EH (cell line): ENCODE data around the gene TPP1.
A peak's percentile ranks its signal among the peaks of the same experiment; 100 is the strongest.

Experiments used
- DNase-seq: peaks from one replicate; pipeline ENCODE4 v3.0.0-alpha.2; 2015; ENCODE audit warnings: low read depth

The TPP1 gene

GRCh38 chr11:6646918-6647679, 27.9 kb upstream of the TPP1 start:
- DNase-seq = peak; percentile 84

GRCh38 chr11:6646576-6646917, 27.3 kb upstream of the TPP1 start:
- DNase-seq = peak; percentile 76

GRCh38 chr11:6646071-6646470, 26.8 kb upstream of the TPP1 start:
- DNase-seq = peak; percentile 84

DNA sequence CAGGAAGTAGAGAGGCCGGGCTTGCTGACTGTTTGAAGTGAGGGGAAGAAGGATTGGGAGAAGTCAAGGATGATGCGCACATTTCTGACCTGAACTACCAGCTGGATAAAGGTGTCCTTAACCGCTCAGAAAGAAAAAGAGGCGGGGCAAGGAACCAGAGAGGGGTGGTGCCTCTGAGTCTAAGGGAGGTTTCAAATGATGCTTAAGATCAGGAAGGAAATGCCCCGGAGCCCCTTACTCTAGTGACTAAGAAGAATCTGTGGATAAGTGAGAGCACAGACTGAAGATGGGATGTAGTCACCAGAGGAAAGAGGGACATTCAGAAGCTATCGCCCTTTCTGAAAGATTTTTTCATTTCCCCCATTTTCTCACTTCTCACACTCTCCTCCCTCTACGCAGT, 23.7 kb upstream of the TPP1 start:
- no peak for DNase-seq

- DNase-seq = no peak
These were observed 21.9 kb upstream of the TPP1 start for GRCh38 chr11:6640985-6641701.

- no peak for DNase-seq
These were observed 21.1 kb upstream of the TPP1 start for GRCh38 chr11:6640036-6640984.

DNA sequence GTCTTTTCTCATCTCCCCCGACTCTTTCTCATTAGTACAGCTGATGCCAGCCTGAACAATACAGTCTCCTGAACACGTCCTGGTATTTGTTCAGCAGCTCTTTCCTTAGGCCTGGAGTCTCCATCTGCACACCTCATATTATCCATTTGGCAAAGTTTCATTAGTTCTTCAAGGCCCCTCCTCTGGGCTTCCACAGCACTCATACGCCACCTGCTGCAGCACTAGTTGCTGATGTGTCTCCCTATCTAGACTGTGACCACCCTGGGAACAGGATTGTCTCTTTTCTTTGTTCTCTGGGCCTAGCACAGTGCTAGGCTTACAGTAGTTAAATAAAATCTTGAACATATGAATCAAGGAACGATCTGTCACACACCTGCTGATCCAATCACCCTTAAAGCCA, 19.2 kb upstream of the TPP1 start:
- peak; percentile 6 for DNase-seq

DNA sequence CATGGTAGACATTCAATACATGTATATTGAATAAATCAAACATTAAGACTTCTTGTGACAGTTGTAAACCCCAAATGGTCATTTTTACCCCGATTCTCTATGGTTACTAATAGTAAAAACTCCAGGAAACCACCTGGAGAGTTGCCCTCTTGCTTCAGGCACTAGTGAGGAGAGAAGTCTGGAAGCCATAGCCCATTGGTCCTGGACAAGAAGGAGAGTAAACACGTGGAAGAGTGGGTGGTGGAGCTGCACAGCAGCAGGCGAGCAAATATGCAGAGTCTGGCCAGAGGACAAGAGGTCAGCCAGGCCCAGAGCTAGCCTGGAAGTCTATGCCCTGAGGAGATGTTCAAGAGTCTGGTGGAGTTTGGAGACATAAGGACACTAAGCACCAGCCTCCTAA, 18.6 kb upstream of the TPP1 start:
- peak; percentile 93 for DNase-seq

DNA sequence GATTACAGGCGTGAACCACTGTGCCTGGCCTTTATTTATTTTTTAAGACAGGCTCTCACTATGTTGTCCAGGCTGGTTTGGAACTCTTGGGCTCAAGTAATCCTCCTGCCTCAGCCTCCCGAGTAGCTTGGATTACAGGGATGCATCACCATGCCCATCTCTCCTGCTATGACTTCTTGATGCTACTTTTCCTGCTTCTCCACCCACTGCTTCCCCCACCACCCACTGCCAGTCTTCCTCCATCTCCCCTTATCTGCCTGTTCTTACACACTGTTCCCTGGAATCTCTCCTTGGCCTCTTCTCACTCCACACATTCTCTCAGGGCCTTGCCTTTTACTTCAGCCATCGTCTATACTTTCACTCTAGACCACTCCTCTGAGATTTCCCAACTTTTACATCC, 17.3 kb upstream of the TPP1 start:
- no peak for DNase-seq

GRCh38 chr11:6635082-6635932, 16.1 kb upstream of the TPP1 start:
- DNase-seq = peak; percentile 67

DNA sequence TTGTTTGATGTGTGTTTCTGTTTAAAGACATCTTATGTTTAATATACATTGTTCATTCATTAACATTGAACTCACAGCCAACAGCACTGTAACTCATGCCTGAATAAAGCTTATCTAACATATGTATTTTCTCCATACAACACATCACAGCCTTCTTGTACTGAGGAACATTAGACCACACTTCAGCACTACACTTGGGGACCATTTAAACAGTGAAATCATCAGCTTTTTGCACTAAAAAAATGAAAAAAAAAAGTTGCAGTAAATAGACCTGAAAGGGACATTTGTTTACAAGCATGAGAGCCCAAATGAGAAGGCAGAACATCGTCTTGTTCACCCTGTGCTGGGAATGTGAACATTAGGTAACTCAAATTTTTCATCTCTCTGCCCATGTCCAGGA, 15.3 kb upstream of the TPP1 start:
- DNase-seq = no peak

GRCh38 chr11:6633422-6634408, 14.5 kb upstream of the TPP1 start:
- no peak for DNase-seq

DNA sequence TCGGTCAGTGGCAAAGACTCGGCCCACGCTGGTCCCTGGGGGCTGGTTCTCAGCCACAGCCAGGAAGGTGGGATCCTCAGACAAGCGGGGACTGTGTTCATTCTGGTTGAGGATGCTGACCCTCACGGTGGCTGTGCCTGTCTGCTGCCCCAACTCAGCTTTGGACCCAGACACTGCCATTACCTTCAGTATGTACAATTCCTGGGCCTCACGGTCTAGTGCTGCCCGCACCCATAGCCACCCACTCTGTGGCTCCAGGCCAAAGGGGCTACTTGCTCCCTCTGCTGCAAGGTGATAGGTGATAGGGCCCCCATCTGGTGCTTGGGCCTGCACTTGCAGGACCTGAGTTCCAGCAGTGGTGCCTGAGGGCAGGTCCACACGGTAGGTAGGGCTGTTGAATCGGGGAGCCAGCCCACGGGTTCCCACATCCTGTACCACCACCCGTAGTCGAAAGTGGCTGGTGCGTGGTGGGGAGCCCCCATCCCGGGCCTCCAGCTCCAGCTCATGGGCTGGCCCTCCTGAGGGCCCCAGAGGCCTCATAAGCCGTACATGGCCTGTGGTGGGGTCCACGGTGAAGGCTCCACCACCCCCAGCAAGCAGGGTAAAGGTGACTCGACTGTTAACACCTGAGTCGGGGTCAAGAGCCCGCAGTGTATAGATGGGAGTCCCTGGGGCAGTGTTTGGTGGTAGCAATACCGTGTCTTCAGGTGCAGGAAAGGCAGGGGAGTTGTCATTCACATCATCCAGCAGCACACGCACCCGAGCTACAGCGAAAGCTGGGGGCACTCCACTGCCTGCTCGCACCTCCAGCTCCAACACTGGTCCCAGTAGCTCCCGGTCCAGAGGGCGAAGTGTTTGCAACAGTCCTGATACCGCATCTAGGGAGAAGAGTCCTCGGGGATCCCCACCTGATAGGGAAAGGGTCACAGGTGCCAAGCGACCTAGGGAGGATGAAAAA, 13.2 kb upstream of the TPP1 start:
- no peak for DNase-seq

DNA sequence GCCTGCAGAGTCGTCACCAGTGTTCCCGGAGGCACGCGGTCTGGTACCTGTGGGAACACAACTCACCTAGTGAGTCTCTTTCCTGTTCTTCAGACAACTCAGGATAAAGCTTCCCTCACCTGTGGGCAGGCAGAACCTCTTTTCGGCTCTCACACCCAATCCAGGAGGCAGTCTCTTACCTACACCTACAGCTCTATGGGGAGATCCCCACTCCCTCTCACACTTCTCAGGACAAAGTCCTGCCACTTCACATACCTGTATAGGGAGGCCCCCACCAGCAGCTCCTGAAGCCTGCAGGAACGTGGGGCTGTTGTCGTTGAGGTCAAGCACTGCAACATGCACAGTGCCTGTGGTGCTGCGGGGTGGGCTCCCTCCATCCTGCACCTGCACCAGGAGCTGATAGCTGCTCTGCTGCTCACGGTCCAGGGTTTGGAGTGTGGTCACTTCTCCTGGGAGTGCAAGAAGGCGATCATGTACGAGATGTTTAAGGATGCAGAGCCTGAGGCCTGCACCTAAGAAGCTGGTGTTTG, 12.2 kb upstream of the TPP1 start:
- no peak for DNase-seq

DNA sequence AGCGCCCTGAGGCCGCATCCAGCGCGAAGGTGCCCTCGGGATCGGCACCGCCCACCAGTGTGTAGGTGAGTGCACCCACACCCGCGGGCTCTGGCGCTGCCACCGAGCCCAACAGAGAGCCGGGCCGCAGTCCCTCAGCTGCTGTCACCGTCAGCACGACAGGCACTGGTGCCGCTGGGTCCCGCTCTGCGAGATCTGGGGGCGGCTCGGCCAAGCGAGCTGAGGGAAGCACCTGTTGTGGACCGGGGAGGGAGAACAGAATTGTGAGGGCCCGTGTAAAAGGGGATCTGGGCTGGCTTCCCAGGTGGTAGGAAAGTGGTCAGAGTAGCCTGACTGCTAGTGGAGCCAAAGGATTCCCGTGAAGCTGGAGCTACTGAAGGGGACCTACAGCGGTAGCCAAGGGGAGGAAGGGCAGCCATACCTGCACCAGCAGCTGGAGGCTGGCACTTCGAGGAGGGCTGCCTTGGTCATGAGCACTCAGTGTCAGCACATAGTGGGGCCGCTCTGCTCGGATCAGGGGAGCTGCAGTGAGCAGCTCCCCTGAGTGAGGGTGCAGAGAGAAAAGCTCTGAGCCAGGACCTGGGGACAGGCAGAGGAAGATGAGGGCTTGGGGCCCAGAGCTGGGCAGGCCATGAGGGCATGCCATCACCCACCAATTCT, 11.5 kb upstream of the TPP1 start:
- DNase-seq = no peak

- no peak for DNase-seq
These were observed 10.8 kb upstream of the TPP1 start for GRCh38 chr11:6629892-6630631.

DNA sequence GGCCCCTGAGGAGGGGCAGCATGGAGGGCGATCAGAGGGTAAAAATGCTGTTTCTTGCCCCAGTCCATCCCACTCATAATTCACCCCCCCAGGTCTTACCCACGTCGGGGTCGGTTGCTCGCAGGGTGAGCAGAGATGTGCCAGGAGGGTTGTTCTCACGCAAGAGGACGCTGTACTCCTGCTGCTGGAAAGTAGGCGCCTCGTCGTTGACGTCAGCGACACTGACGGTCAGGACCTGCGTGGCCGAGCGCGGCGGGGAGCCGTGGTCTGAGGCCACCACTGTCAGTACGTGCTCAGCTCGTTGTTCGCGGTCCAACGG, 10.3 kb upstream of the TPP1 start:
- no peak for DNase-seq

DNA sequence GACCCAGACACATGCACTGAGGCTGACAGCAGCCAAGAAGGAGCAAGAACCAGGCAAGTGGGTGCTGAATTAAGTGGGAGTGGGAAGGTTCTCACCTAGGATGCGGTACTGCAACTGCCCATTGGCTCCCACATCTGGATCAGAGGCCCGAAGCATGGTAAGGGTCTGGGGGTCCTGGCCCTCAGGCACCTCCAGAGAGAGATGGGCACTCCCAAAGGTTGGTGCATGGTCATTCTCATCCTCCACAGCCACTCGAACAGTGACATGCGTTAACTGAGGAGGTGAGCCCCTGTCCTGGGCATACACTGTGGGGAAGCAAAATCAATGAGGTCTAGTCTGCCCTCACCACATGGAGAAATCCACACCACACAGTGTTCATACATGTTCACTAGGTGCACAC, 9.3 kb upstream of the TPP1 start:
- no peak for DNase-seq
